HepG2 (cell line): ENCODE results near the gene DLG5. TPM values are rescaled to one million over a fixed set of nuclear protein-coding genes. Genes with fewer than 3 reads are reported as not detected.

ENCODE experiments used
- ATF7 ChIP-seq, 2 experiments: fragments of 450-650 bp in 1 of 2; sonication (generic) in 1 of 2; formaldehyde crosslinking in 1 of 2; IDR thresholded peaks; 2 replicates each; pipeline versions ENCODE4 v1.4.0 to v1.6.1; 2016 to 2020; ENCODE audit warnings: antibody characterized with exemption in 1 of 2, mild to moderate bottlenecking in 1 of 2, missing genetic modification reagents in 1 of 2
- ATM ChIP-seq: fragments of 450-650 bp; IDR thresholded peaks from 2 replicates; pipeline ENCODE4 v1.7.1; 2017; ENCODE audit warnings: mild to moderate bottlenecking, borderline replicate concordance
- FOXA1 ChIP-seq, 2 experiments: fragments of 450-650 bp in 1 of 2; sonication (generic) in 1 of 2; formaldehyde crosslinking in 1 of 2; IDR thresholded peaks; 2 replicates each; pipeline versions ENCODE4 v1.4.0 to v1.6.1; 2016 to 2020; ENCODE audit warnings: missing genetic modification reagents in 1 of 2
- GABPA ChIP-seq, 2 experiments: IDR thresholded peaks; 2 replicates each; pipeline ENCODE4 v1.6.1; 2011 to 2016; ENCODE audit warnings: low read depth in 2 of 2, low read length in 1 of 2, missing biosample characterization in 1 of 2, missing genetic modification characterization in 1 of 2
- GTF2F1 ChIP-seq: fragments of 150-350 bp; IDR thresholded peaks from 2 replicates; pipeline ENCODE4 v1.6.1; 2014; ENCODE audit warnings: low read length
- HOXD1 ChIP-seq: sonication (generic); formaldehyde crosslinking; IDR thresholded peaks from 2 replicates; pipeline ENCODE4 v1.5.0; 2020; ENCODE audit warnings: missing genetic modification reagents
- KDM5B ChIP-seq: sonication (generic); formaldehyde crosslinking; IDR thresholded peaks from 2 replicates; pipeline ENCODE4 v1.4.0; 2020; ENCODE audit warnings: missing genetic modification reagents, mild to moderate bottlenecking, borderline replicate concordance
- POLR2AphosphoS5 ChIP-seq: IDR thresholded peaks from 2 replicates; pipeline ENCODE4 v1.6.1; 2012; ENCODE audit warnings: low read depth, low read length
- TBP ChIP-seq: sonication (generic); formaldehyde crosslinking; IDR thresholded peaks from 2 replicates; pipeline ENCODE4 v1.5.0; 2020; ENCODE audit warnings: missing genetic modification reagents
- THAP11 ChIP-seq: IDR thresholded peaks from 2 replicates; pipeline ENCODE4 v1.6.1; 2016; ENCODE audit warnings: missing biosample characterization, missing genetic modification reagents
- TOE1 ChIP-seq: sonication (generic); formaldehyde crosslinking; IDR thresholded peaks from 2 replicates; pipeline ENCODE4 v1.4.0; 2020; ENCODE audit warnings: mild to moderate bottlenecking, missing genetic modification reagents
- ZMYM3 ChIP-seq: sonication (generic); formaldehyde crosslinking; IDR thresholded peaks from 2 replicates; pipeline ENCODE4 v1.5.1; 2020; ENCODE audit warnings: mild to moderate bottlenecking, missing genetic modification reagents
- ZNF205 ChIP-seq: IDR thresholded peaks from 2 replicates; pipeline ENCODE4 v1.6.1; 2018; ENCODE audit warnings: missing biosample characterization, missing genetic modification reagents
- polyA plus RNA-seq, 8 experiments: library from polyadenylated mRNA; depleted of rRNA in 3 of 8; stranded (reverse) in 7 of 8; unstranded in 1 of 8; fragments of >200 nt; fragmentation: Illumina TruSeq in 4 of 8; extraction: Trizol in 4 of 8; gene quantifications; 2 replicates each; pipeline versions ENCODE4 v1.2.1 to v1.2.3, GENCODE V29; 2011 to 2016; ENCODE audit warnings: low read depth in 4 of 8, missing spikeins in 1 of 8, mixed read lengths in 1 of 8; ENCODE audit not compliant: insufficient read depth in 1 of 8
- total RNA-seq, 5 experiments: library from RNA; depleted of rRNA; stranded (reverse); fragments of >200 nt; fragmentation: Illumina TruSeq; extraction: Trizol; gene quantifications; 2 replicates each; pipeline ENCODE4 v1.2.3, GENCODE V29; 2016; ENCODE audit warnings: low read depth in 1 of 5
- TF ChIP-seq, protein P1 (sequence below): sonication (generic); formaldehyde crosslinking; IDR thresholded peaks from 2 replicates; pipeline ENCODE4 v1.4.0; 2020; ENCODE audit warnings: mild to moderate bottlenecking, missing genetic modification reagents
- TF ChIP-seq, protein P2 (sequence below): sonication (generic); formaldehyde crosslinking; IDR thresholded peaks from 2 replicates; pipeline ENCODE4 v1.5.1; 2020; ENCODE audit warnings: mild to moderate bottlenecking, moderate library complexity, missing genetic modification reagents
- TF ChIP-seq, protein P3 (sequence below): IDR thresholded peaks from 2 replicates; pipeline ENCODE4 v1.6.1; 2012; ENCODE audit warnings: low read depth, low read length, improper control_type of control experiment
- TF ChIP-seq, protein P4 (sequence below): sonication (generic); formaldehyde crosslinking; conservative IDR thresholded peaks from 2 replicates; pipeline ENCODE4 v1.8.0; 2022; ENCODE audit warnings: mild to moderate bottlenecking, moderate library complexity, missing genetic modification reagents

Gene DLG5
- total and polyA plus RNA-seq, 2 of the 13 experiments (the other 11 are each of a cell fraction or from before 2014, with no cell fraction given) = 15.5 to 18.2 TPM

DNA sequence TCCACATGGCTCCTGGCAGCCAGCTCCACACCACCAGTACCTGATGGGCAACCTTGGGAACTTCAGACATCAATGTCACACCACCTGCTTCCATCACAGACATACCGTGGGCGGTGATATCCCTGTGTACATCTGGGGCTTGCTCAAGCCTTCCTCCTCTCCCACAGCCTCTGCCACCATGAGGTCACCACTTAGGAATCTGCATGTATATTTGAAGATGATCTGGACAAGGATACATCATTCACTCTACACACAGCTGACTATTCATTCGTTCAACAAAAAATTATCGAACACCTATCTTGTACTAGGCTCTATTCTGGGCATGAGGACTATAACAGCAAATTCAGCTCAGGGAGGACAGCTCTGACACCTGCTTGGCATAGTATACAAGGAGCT lies 6.8 kb downstream of the DLG5 start (continued):
- TF ChIP-seq, protein P1, sequence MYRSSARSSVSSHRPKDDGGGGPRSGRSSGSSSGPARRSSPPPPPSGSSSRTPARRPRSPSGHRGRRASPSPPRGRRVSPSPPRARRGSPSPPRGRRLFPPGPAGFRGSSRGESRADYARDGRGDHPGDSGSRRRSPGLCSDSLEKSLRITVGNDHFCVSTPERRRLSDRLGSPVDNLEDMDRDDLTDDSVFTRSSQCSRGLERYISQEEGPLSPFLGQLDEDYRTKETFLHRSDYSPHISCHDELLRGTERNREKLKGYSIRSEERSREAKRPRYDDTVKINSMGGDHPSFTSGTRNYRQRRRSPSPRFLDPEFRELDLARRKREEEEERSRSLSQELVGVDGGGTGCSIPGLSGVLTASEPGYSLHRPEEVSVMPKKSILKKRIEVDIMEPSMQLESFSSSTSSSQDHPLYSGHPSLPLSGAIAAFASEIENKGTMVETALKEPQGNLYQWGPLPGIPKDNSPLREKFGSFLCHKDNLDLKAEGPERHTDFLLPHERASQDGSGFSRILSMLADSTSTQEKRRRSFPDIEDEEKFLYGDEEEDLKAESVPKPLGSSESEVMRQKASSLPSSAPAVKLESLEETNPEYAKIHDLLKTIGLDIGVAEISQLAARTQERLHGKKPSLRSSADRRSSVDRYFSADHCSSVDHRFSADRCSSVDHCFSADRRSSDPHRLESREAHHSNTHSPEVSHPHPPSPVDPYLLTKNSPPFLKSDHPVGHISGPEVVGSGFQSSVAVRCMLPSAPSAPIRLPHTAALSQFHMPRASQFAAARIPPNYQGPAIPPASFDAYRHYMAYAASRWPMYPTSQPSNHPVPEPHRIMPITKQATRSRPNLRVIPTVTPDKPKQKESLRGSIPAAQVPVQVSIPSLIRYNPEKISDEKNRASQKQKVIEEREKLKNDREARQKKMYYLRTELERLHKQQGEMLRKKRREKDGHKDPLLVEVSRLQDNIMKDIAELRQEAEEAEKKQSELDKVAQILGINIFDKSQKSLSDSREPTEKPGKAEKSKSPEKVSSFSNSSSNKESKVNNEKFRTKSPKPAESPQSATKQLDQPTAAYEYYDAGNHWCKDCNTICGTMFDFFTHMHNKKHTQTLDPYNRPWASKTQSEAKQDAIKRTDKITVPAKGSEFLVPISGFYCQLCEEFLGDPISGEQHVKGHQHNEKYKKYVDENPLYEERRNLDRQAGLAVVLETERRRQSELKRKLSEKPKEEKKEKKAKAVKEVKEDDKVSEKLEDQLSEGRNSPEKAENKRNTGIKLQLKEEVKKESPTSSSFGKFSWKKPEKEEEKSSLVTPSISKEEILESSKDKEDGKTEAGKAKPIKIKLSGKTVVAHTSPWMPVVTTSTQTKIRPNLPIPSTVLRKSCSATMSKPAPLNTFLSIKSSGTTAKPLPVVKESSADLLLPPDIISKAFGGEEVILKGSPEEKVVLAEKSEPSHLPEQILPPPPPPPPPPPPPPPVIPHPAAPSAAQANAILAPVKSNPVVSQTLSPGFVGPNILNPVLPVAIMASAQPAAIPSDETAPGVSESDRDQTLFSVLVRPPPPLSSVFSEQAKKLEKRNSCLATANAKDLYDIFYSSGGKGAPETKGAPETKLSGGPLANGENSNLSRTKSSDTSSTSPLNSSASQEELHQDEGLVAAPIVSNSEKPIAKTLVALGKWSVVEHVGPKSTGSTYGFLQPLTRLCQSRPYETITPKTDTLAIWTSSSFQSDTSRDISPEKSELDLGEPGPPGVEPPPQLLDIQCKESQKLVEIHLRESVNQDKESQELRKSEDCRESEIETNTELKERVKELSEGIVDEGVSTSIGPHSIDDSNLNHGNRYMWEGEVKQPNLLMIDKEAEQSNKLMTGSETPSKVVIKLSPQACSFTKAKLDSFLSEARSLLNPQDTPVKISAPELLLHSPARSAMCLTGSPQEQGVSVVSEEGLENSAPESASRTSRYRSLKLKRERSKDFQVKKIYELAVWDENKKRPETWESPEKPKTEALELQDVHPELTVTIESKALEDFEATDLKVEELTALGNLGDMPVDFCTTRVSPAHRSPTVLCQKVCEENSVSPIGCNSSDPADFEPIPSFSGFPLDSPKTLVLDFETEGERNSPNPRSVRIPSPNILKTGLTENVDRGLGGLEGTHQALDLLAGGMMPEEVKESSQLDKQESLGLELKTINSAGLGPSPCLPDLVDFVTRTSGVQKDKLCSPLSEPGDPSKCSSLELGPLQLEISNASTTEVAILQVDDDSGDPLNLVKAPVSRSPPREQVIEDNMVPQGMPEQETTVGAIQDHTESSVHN (CRISPR knock-in tag) = no peak
- TF ChIP-seq, protein P2, sequence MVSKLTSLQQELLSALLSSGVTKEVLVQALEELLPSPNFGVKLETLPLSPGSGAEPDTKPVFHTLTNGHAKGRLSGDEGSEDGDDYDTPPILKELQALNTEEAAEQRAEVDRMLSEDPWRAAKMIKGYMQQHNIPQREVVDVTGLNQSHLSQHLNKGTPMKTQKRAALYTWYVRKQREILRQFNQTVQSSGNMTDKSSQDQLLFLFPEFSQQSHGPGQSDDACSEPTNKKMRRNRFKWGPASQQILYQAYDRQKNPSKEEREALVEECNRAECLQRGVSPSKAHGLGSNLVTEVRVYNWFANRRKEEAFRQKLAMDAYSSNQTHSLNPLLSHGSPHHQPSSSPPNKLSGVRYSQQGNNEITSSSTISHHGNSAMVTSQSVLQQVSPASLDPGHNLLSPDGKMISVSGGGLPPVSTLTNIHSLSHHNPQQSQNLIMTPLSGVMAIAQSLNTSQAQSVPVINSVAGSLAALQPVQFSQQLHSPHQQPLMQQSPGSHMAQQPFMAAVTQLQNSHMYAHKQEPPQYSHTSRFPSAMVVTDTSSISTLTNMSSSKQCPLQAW (CRISPR knock-in tag) = no peak
- TF ChIP-seq ATM (no peak), ATF7 (IDR thresholded peaks at IDR 0.05) (peak; percentile 26; the same call in 1 of the 2 replicates), ATF7 (CRISPR knock-in tag; IDR thresholded peaks at IDR 0.05) (no peak), TOE1 (no peak), FOXA1 (IDR thresholded peaks at IDR 0.05) (no peak), FOXA1 (CRISPR knock-in tag; IDR thresholded peaks at IDR 0.05) (peak; percentile 57), ZMYM3 (CRISPR knock-in tag) (0 out of 2 replicates have a peak, but pooled peaks have one; percentile 17), THAP11 (no peak), POLR2AphosphoS5 (no peak), GTF2F1 (no peak), GABPA (IDR thresholded peaks at IDR 0.05; ENCODE audit: low read depth, low read length) (no peak), GABPA (CRISPR knock-in tag; IDR thresholded peaks at IDR 0.05; ENCODE audit: low read depth) (no peak), KDM5B (CRISPR knock-in tag) (no peak), TBP (CRISPR knock-in tag) (no peak), HOXD1 (CRISPR knock-in tag) (no peak), ZNF205 (CRISPR knock-in tag) (no peak)
- TF ChIP-seq, protein P3, sequence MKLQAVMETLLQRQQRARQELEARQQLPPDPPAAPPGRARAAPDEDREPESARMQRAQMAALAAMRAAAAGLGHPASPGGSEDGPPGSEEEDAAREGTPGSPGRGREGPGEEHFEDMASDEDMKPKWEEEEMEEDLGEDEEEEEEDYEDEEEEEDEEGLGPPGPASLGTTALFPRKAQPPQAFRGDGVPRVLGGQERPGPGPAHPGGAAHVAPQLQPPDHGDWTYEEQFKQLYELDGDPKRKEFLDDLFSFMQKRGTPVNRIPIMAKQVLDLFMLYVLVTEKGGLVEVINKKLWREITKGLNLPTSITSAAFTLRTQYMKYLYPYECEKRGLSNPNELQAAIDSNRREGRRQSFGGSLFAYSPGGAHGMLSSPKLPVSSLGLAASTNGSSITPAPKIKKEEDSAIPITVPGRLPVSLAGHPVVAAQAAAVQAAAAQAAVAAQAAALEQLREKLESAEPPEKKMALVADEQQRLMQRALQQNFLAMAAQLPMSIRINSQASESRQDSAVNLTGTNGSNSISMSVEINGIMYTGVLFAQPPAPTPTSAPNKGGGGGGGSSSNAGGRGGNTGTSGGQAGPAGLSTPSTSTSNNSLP = no peak
- TF ChIP-seq, protein P4, sequence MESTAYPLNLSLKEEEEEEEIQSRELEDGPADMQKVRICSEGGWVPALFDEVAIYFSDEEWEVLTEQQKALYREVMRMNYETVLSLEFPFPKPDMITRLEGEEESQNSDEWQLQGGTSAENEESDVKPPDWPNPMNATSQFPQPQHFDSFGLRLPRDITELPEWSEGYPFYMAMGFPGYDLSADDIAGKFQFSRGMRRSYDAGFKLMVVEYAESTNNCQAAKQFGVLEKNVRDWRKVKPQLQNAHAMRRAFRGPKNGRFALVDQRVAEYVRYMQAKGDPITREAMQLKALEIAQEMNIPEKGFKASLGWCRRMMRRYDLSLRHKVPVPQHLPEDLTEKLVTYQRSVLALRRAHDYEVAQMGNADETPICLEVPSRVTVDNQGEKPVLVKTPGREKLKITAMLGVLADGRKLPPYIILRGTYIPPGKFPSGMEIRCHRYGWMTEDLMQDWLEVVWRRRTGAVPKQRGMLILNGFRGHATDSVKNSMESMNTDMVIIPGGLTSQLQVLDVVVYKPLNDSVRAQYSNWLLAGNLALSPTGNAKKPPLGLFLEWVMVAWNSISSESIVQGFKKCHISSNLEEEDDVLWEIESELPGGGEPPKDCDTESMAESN (CRISPR knock-in tag) = no peak
